ENCODE measurements around the gene ADO.

Gene ADO

DNA sequence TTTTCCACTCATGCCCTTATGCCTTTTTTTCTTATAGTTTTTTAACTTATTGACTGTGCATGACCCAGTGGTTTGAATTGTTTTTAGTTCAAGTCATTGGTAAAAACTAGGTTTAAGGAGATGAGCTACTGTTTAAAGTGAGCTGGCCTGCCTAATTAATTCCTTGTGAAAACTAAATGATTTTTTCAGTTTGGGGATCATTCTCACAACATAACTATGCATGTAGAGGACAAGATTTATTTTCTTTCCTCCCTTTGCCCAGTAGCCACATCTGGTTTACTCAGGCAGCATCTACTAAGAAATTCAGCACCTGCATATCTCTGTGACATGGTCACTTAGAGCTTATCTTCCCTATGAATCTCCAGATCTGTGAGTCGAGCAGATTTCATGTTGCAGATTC lies 1.7 kb downstream of the ADO start:
- H3K4me2 ChIP-seq (ENCODE audit: low read depth, low read length, poor library complexity, severe bottlenecking): peak overlapping the region; percentile 78
- no peak overlapping the region for H2AFZ ChIP-seq (ENCODE audit: low read depth, low read length, severe bottlenecking)
- H3K4me3 ChIP-seq (ENCODE audit: insufficient read depth, low read length, poor library complexity, severe bottlenecking): peak overlapping the region; percentile 83
- no peaks in the 10 kb centered on the region for H3K9me3 ChIP-seq (ENCODE audit: insufficient read depth, low read length)
- H3K27ac ChIP-seq (ENCODE audit: low read depth, low read length): no peak overlapping the region
- H3K36me3 ChIP-seq (ENCODE audit: low read length): peaks cover 28% of the 10 kb centered on the region
- H4K20me1 ChIP-seq (ENCODE audit: low read depth, low read length): peaks cover 35% of the 10 kb centered on the region
- peaks cover 18% of the 10 kb centered on the region for H3F3A ChIP-seq (ENCODE audit: insufficient read depth)
- peaks cover 31% of the 10 kb centered on the region for H3K79me2 ChIP-seq (ENCODE audit: insufficient read depth, low read length)
- TF ChIP-seq EZH2phosphoT487 (conservative IDR thresholded peaks at IDR 0.05; ENCODE audit: low read length): no peak
- TF ChIP-seq, protein P1, sequence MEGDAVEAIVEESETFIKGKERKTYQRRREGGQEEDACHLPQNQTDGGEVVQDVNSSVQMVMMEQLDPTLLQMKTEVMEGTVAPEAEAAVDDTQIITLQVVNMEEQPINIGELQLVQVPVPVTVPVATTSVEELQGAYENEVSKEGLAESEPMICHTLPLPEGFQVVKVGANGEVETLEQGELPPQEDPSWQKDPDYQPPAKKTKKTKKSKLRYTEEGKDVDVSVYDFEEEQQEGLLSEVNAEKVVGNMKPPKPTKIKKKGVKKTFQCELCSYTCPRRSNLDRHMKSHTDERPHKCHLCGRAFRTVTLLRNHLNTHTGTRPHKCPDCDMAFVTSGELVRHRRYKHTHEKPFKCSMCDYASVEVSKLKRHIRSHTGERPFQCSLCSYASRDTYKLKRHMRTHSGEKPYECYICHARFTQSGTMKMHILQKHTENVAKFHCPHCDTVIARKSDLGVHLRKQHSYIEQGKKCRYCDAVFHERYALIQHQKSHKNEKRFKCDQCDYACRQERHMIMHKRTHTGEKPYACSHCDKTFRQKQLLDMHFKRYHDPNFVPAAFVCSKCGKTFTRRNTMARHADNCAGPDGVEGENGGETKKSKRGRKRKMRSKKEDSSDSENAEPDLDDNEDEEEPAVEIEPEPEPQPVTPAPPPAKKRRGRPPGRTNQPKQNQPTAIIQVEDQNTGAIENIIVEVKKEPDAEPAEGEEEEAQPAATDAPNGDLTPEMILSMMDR (IDR thresholded peaks at IDR 0.05; ENCODE audit: insufficient read depth, low read length, poor library complexity, severe bottlenecking): no peak
- no peaks in the 10 kb centered on the region for H3K27me3 ChIP-seq (ENCODE audit: low read length)
- H3K9me2 ChIP-seq (replicated peaks; ENCODE audit: insufficient read depth, low read length): no peaks in the 10 kb centered on the region
- H3K9ac ChIP-seq (ENCODE audit: low read length): peak overlapping the region; percentile 90

DNA sequence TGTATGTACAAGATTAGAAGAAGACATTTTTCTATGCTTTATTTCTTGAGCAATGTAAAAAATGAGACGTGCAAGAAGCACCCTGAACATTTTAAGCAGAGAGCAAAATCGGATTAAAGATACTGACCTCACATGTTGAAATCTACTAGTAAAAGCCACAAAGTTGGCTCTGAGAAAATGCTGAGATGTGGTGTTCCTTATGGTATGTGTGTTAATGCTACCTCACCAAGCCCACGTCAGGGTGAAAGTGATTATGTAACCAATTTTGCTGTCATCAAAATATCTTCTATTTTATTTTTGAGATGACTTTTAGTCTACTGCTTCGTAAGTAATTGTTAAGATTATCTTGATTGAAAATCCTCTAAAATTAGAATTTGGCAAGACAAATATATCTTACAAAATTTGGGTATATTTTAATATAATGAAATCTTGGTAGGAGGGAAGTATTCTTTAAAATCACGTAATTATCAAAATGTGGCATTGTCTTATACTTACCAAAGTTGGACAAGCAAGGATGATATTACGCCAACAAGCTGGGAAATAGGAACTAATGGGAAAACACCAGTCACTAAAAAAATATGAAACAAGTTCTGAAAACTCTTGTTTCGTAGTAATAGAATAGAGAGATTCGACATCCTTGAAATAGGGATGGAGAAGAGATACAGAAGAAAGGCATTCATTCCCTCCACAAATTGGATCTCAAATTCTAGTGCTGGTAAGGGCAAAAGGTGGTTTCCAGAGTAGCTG lies 5.8 kb downstream of the ADO start:
- Histone ChIP-seq H3K4me3 (ENCODE audit: insufficient read depth, low read length, poor library complexity, severe bottlenecking) (no peak overlapping the region), H3K27me3 (ENCODE audit: low read length) (no peaks in the 10 kb centered on the region), H3F3A (ENCODE audit: insufficient read depth) (peaks cover 32% of the 10 kb centered on the region), H3K9me3 (ENCODE audit: insufficient read depth, low read length) (no peaks in the 10 kb centered on the region), H3K79me2 (ENCODE audit: insufficient read depth, low read length) (peaks cover 29% of the 10 kb centered on the region), H3K9ac (ENCODE audit: low read length) (no peak overlapping the region), H3K9me2 (replicated peaks; ENCODE audit: insufficient read depth, low read length) (no peaks in the 10 kb centered on the region), H3K27ac (ENCODE audit: low read depth, low read length) (no peak overlapping the region), H3K4me2 (ENCODE audit: low read depth, low read length, poor library complexity, severe bottlenecking) (no peak overlapping the region), H2AFZ (ENCODE audit: low read depth, low read length, severe bottlenecking) (no peak overlapping the region), H3K36me3 (ENCODE audit: low read length) (peaks cover 28% of the 10 kb centered on the region), H4K20me1 (ENCODE audit: low read depth, low read length) (peaks cover 46% of the 10 kb centered on the region)
- TF ChIP-seq, protein P1 (IDR thresholded peaks at IDR 0.05; ENCODE audit: insufficient read depth, low read length, poor library complexity, severe bottlenecking): no peak
- no peak for TF ChIP-seq EZH2phosphoT487 (conservative IDR thresholded peaks at IDR 0.05; ENCODE audit: low read length)

DNA sequence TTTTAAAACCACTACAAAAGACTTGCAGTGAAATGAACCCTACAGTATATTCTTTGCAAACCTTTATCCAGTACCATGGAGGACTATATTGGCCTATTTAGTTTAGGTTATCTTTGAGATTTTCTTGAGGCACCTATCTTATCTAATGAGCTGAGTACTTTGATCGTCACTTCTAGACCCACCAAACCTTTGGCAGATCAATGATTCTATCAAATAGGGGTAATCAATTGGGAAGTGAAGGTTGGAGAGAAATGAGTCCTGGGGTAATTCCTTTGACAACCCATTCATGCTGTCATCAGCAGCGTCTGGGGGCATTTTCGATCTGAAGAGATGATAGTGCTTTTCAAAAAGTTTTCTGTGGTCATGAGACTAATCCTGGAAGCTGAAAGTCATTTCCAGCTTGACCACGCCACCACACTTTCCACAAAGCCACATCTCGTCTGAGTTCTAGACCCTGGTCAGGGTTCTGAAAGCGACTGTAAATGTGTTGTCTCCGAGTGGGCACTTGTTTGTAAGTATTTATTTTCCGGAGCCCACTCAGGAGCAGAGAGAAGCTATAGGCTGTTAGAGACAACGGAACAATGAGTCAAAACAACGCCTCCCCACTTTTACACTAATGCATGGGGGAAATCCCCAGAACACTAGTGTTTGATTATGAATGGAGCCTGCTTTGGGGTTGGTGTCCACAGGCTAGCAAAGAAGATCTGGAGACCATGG lies 6.8 kb downstream of the ADO start:
- Histone ChIP-seq H3K36me3 (ENCODE audit: low read length) (peaks cover 25% of the 10 kb centered on the region), H3K9me2 (replicated peaks; ENCODE audit: insufficient read depth, low read length) (no peaks in the 10 kb centered on the region), H3K9me3 (ENCODE audit: insufficient read depth, low read length) (no peaks in the 10 kb centered on the region), H3K4me2 (ENCODE audit: low read depth, low read length, poor library complexity, severe bottlenecking) (no peak overlapping the region), H3F3A (ENCODE audit: insufficient read depth) (peaks cover 32% of the 10 kb centered on the region), H2AFZ (ENCODE audit: low read depth, low read length, severe bottlenecking) (no peak overlapping the region), H3K27ac (ENCODE audit: low read depth, low read length) (no peak overlapping the region), H3K4me3 (ENCODE audit: insufficient read depth, low read length, poor library complexity, severe bottlenecking) (no peak overlapping the region), H3K27me3 (ENCODE audit: low read length) (no peaks in the 10 kb centered on the region), H4K20me1 (ENCODE audit: low read depth, low read length) (peaks cover 43% of the 10 kb centered on the region), H3K79me2 (ENCODE audit: insufficient read depth, low read length) (peaks cover 19% of the 10 kb centered on the region), H3K9ac (ENCODE audit: low read length) (no peak overlapping the region)
- TF ChIP-seq EZH2phosphoT487 (conservative IDR thresholded peaks at IDR 0.05; ENCODE audit: low read length): no peak
- TF ChIP-seq, protein P1 (IDR thresholded peaks at IDR 0.05; ENCODE audit: insufficient read depth, low read length, poor library complexity, severe bottlenecking): no peak
